Myocyte (in vitro differentiated cells): Measurements from ENCODE around the gene NELFCD. TPM values are rescaled to one million over a fixed set of nuclear protein-coding genes. Genes with fewer than 3 reads are reported as not detected.
"Not testable (repeated sequence)": the region's sequence is repeated elsewhere in the genome, so short reads cannot be mapped to it uniquely, and the experiment has no call there.

Source experiments
- DNase-seq: peaks from one replicate; pipeline ENCODE4 v3.0.0-alpha.2; 2012; ENCODE audit warnings: low read depth
- polyA plus RNA-seq: library from polyadenylated mRNA; unstranded; fragments of >200 nt; gene quantifications from one replicate; pipeline ENCODE4 v1.2.1, GENCODE V29; 2012; ENCODE audit warnings: missing spikeins
- total RNA-seq: library from RNA; depleted of rRNA; stranded (reverse); fragments of >200 nt; gene quantifications from 2 replicates; pipeline ENCODE4 v1.2.3, GENCODE V29; 2014

The NELFCD gene
- 32.0 and 38.6 TPM in 2 replicates for total RNA-seq
- polyA plus RNA-seq = 37.2 TPM

DNA sequence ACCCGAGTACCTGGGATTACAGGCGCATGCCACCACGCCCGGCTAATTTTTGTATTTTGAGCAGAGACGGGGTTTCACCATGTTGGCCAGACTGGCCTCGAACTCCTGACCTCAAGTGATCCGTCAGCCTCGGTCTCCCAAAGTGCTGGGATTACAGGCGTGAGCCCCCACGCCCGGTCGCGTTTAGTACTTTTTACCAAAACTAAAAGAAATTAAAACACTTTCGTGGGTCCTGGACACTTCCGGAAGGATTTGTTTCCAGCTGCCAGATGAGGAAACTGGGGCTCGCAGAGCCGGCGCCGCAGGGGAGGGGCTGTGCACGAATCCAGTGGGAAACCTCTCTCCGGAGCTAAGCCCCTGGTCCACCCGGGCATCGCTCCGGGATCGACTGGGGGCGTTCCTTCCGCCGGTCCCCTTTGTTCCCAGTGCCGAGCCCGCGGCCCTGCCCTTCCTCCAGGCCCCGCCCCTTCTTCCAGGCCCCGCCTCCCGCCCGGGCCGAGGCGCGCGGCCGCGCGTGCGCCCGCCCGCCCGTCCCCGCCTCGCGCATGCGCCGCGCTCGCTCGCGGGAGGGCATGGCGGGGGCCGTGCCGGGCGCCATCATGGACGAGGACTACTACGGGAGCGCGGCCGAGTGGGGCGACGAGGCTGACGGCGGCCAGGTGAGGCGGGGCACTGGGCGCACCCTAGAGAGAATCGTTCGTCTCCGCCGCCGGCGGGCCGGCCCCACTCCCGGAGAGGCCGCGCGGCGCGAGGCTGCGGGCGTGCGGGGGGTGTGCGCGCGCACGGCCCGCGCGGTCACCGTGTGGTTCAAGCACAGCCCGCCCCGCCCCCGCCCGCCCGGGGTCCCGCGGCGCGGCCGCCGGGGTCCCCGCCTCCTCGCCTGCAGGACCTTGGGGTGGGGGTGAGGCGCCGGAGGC lies at the start of gene NELFCD:
Gene NELFCD (plus strand): TSS at position 546 of the 917 bp plus-strand sequence. CDS start 54 bp downstream, at position 600.
- peak; percentile 84 for DNase-seq

DNA sequence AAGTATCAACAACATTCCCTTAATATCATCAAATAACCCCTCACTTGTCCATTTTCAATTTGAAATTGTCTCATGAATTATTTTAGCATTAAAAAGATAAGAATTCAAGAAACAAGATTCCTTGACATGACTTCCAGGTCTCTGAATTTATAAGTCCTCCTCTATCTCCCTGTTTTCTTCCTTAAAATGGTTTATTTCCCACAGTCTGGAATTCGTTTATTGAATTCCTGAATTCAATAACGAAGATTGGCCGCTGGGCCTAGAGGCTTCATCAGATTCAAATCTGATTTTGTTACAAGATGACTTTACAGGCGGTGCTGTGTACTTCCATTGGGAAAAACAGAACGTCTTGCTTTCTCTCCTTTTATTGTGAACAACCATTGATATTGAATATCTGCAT lies 48.9 kb upstream of the NELFCD start:
- DNase-seq = no peak

DNA sequence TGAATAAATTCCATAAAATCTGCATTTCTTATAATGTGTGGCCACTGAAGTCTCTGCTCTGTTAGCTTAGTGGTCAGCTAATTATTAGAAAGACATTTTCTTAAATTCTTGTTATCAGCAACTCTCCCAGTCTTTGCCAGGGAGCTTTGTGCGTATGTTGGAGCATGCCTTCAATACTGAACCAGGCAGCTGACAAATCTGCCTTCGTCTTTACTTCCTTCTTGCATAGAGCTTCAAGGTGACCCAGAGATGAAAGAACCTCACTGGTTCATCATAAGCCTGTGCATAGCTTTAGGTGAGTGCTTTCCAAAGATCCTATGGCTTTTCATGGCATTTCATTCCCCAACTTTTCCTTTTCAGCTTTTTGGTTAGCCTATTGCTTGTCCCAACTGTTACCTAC lies 43.0 kb upstream of the NELFCD start:
- no peak for DNase-seq

GRCh38 chr20:58938541-58938940 lies 42.5 kb upstream of the NELFCD start:
- DNase-seq = no peak

- DNase-seq = no peak
These were observed 39.6 kb upstream of the NELFCD start for GRCh38 chr20:58941471-58941870.

GRCh38 chr20:58942549-58942948 lies 38.5 kb upstream of the NELFCD start:
- no peak for DNase-seq

DNA sequence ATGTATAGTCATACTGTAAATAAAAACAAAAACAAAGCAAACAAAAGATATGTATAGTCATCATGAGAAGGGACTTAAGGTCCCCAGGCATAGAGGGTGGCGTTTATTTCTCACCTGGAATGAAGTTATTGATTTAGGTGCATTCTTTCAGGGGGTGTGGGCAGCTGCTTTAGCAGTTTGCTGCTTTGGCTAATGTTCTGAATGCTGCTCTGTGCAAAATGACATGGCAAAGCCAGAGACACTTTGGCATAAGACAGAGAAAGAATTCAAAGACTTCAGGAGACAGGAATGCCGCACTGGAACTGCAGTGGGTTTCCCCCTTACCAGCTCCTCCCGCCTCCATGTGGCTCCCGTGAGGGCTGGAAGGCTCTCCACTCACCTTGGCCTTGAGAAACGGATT lies 36.4 kb upstream of the NELFCD start:
- DNase-seq = no peak

DNA sequence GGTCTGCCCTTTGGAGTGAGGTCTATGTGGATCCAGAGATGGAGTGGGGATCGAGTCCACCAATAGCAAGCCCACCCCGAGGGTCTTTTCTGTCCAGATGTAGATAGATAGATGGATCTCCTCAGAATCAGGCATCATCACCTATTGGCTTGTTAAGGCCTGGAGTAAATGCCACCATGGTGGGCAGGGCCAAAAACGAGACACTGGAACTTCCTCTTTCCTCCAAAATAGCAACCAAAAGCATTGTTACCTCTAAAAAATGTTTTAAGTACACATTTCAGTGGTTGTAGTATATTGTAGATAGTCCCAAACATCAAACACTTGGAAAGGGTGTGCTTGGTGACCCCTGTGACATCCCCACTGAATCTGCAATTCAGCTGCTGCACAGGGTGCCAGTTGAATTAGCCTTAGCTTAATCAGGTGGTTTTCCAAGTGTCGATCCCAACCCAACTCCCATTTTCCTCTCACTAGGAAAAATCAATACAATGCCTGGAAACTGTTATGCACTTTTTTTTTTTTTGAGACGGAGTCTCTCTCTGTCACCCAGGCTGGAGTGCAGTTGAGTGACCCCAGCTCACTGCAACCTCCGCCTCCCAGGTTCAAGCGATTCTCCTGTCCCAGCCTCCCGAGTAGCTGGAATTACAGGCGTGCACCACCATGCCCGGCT lies 35.0 kb upstream of the NELFCD start:
- DNase-seq = no peak

DNA sequence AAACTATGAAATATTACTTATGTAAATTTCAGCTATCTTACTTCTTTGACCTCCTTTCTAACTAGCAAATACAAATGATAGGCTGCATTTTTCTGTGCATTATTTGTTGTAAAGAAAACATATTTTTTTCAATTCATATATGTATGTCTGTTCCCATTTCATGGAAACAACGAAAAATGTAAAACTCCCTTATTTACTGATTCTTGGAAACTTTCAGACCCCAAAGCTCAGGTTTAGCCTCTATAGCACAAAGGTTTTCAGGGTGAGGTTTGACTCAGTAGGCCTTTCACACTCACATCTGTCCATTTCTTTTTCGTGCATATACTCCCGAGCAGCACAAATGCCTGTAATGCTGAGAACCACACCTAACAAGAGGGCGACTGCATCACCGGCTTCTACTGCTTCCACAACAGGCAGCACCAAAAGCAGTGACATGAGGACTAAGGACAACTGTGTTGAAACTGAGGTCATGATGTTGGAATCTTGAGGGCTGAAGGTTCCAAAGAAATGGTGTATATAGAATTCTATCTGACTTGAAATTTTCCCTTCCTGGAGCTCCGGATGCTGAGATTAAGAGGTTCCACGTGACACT lies 33.2 kb upstream of the NELFCD start:
- DNase-seq = not testable (repeated sequence)

DNA sequence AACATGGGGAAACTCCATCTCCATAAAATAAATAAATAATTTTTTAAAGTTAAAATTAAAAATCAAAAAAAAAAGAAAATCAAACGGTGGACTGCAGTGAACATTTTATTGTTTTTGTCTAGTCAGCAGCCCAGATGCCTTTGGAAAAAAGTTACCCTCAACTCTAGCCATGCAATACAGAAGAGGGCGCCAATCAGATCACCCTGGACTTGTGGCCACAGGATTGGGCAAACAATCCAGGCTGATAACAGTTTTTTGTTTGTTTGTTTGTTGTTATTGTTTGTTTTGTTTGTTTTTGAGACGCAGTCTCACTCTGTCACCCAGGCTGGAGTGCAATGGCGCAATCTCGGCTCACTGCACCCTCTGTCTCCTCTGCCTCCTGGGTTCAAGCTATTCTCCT lies 30.5 kb upstream of the NELFCD start:
- DNase-seq = no peak

GRCh38 chr20:58953050-58953449 lies 28.0 kb upstream of the NELFCD start:
- no peak for DNase-seq

- DNase-seq = no peak
These were observed 25.0 kb upstream of the NELFCD start for GRCh38 chr20:58956078-58956477.

GRCh38 chr20:58959652-58960051 lies 21.4 kb upstream of the NELFCD start:
- no peak for DNase-seq

GRCh38 chr20:58963060-58963584 lies 17.9 kb upstream of the NELFCD start:
- DNase-seq = no peak

- not testable (repeated sequence) for DNase-seq
These were observed 17.1 kb upstream of the NELFCD start for GRCh38 chr20:58963922-58964321.

- no peak for DNase-seq
These were observed 15.6 kb upstream of the NELFCD start for GRCh38 chr20:58965270-58966064.

GRCh38 chr20:58967652-58968429 lies 13.2 kb upstream of the NELFCD start:
- DNase-seq = no peak

DNA sequence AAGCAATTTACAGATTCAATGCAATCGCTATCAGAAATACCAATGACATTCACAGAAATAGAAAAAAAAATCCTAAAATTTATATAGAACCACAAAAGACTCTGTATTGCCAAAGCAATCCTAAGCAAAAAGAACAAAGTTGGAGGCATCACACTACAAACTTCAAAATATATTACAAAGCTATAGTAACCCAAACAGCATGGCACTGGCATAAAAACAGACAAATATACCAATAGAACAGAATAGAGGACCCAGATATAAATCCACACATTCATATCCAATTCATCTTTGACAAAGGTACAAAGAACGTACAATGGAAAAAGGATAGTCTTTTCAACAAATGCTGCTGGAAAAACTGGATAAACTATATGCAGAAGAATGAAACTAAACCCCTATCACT lies 11.6 kb upstream of the NELFCD start:
- no peak for DNase-seq

DNA sequence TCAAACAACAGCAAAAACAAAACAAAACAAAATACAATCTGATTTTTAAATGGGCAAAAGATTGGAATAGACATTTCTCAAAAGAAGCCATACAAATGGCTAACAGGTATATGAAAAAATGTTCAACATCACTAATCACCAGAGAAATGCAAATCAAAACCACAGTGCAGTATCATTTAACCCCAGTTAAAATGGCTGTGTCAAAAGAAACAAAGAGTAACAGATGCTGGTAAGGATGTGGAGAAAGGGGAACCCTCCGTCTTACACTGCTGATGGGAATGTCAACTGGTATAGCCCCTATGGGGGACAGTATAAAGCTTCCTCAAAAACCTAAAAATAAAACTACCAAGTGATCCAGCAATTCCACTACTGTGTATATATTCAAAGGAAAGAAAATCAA lies 10.9 kb upstream of the NELFCD start:
- no peak for DNase-seq

DNA sequence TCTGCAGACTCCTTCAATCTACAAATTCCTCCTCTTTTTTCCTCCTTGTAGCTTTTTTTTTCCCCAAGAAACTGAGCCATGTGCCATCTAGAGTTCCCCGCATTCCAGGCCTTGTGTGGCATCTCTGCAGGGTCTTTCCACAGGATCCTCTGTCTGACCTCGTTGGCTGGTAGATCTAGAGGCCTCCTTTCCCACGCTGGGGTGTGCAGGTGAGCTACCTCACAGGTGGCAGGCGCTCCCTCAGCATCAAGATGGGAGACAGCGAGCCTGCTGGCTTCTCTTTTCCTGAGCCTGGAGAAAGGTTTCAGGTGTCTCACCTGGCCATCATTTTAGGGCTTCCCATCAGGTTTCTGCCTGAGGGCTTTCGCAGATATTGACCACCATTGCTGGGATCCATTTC lies 9.6 kb upstream of the NELFCD start:
- no peak for DNase-seq
